H9 (cell line): ENCODE results near the gene WDR74. TPM values are rescaled to one million over a fixed set of nuclear protein-coding genes. Genes with fewer than 3 reads are reported as not detected.
A peak's percentile ranks its signal among the peaks of the same experiment; 100 is the strongest.

ENCODE experiments used
- DNase-seq: peaks from one replicate; pipeline ENCODE4 v3.0.0-alpha.2; 2017
- H2AFZ ChIP-seq: one replicate; pipeline ENCODE4 v1.6.1; 2013; ENCODE audit warnings: mild to moderate bottlenecking, low read length, control low read depth, moderate library complexity
- H2AK5ac ChIP-seq: 2 replicates; pipeline ENCODE4 v1.6.1; 2013; ENCODE audit warnings: low read length, control low read depth, mixed read lengths; ENCODE audit not compliant: insufficient read length
- H2BK120ac ChIP-seq: one replicate; pipeline ENCODE4 v1.6.1; 2013; ENCODE audit warnings: low read depth, mild to moderate bottlenecking, low read length, control low read depth, inconsistent platforms; ENCODE audit not compliant: poor library complexity, severe bottlenecking
- H2BK12ac ChIP-seq: 2 replicates; pipeline ENCODE4 v1.6.1; 2013; ENCODE audit warnings: low read length, control low read depth, mixed read lengths, low read depth; ENCODE audit not compliant: insufficient read length
- H2BK15ac ChIP-seq: 2 replicates; pipeline ENCODE4 v1.6.1; 2013; ENCODE audit warnings: low read depth, low read length, control low read depth
- H2BK20ac ChIP-seq: one replicate; pipeline ENCODE4 v1.6.1; 2013; ENCODE audit warnings: low read depth, mild to moderate bottlenecking, low read length, control low read depth, inconsistent platforms; ENCODE audit not compliant: poor library complexity, severe bottlenecking
- H2BK5ac ChIP-seq: 2 replicates; pipeline ENCODE4 v1.6.1; 2013; ENCODE audit warnings: low read length, control low read depth, mixed read lengths; ENCODE audit not compliant: insufficient read length
- H3K14ac ChIP-seq: 2 replicates; pipeline ENCODE4 v1.6.1; 2013; ENCODE audit warnings: low read length, control low read depth; ENCODE audit not compliant: insufficient read depth
- H3K18ac ChIP-seq: 2 replicates; pipeline ENCODE4 v1.6.1; 2013; ENCODE audit warnings: low read depth, mild to moderate bottlenecking, mixed read lengths, low read length, control low read depth; ENCODE audit not compliant: insufficient read length
- H3K23ac ChIP-seq: 2 replicates; pipeline ENCODE4 v1.6.1; 2013; ENCODE audit warnings: low read length, control low read depth, mixed read lengths, low read depth; ENCODE audit not compliant: insufficient read length
- H3K23me2 ChIP-seq: 2 replicates; pipeline ENCODE4 v1.6.1; 2013; ENCODE audit warnings: low read depth, mild to moderate bottlenecking, mixed read lengths, low read length, control low read depth; ENCODE audit not compliant: insufficient read length, poor library complexity, severe bottlenecking
- H3K27ac ChIP-seq: 2 replicates; pipeline ENCODE4 v1.5.1; 2013; ENCODE audit warnings: low read length, control low read depth, mixed read lengths, low read depth; ENCODE audit not compliant: insufficient read length
- H3K27me3 ChIP-seq: 2 replicates; pipeline ENCODE4 v1.6.1; 2013; ENCODE audit warnings: low read length, control low read depth, inconsistent platforms; ENCODE audit not compliant: insufficient read depth
- H3K4ac ChIP-seq: 2 replicates; pipeline ENCODE4 v1.6.1; 2013; ENCODE audit warnings: low read depth, mild to moderate bottlenecking, control low read depth, inconsistent platforms, low read length, moderate library complexity
- H3K4me1 ChIP-seq: 2 replicates; pipeline ENCODE4 v1.6.1; 2013; ENCODE audit warnings: low read length, control low read depth, inconsistent platforms; ENCODE audit not compliant: insufficient read depth
- H3K4me2 ChIP-seq: 2 replicates; pipeline ENCODE4 v1.6.1; 2013; ENCODE audit warnings: low read length, control low read depth, mixed read lengths; ENCODE audit not compliant: insufficient read length, insufficient read depth
- H3K56ac ChIP-seq: 2 replicates; pipeline ENCODE4 v1.6.1; 2013; ENCODE audit warnings: low read depth, mild to moderate bottlenecking, mixed read lengths, low read length, control low read depth; ENCODE audit not compliant: insufficient read length
- H3K79me1 ChIP-seq: 2 replicates; pipeline ENCODE4 v1.6.1; 2013; ENCODE audit warnings: low read depth, mild to moderate bottlenecking, moderate library complexity, low read length, control low read depth, inconsistent platforms; ENCODE audit not compliant: insufficient read depth, poor library complexity, severe bottlenecking
- H3K79me2 ChIP-seq: 2 replicates; pipeline ENCODE4 v1.6.1; 2013; ENCODE audit warnings: low read length, control low read depth, inconsistent platforms; ENCODE audit not compliant: insufficient read depth
- H3K9ac ChIP-seq: 2 replicates; pipeline ENCODE4 v1.6.1; 2013; ENCODE audit warnings: low read length, control low read depth, mixed read lengths; ENCODE audit not compliant: insufficient read length; ENCODE audit errors: extremely low read depth
- H3K9me3 ChIP-seq: one replicate; pipeline ENCODE4 v1.6.1; 2013; ENCODE audit warnings: low read depth, low read length, inconsistent platforms; ENCODE audit not compliant: control insufficient read depth
- H3T11ph ChIP-seq: one replicate; pipeline ENCODE4 v1.6.1; 2013; ENCODE audit warnings: mild to moderate bottlenecking, low read length, control low read depth, inconsistent platforms
- H4K20me1 ChIP-seq: one replicate; pipeline ENCODE4 v1.6.1; 2013; ENCODE audit not compliant: control insufficient read depth, insufficient read length, insufficient read depth
- H4K5ac ChIP-seq: 2 replicates; pipeline ENCODE4 v1.6.1; 2013; ENCODE audit warnings: low read depth, mild to moderate bottlenecking, mixed read lengths, low read length, control low read depth; ENCODE audit not compliant: insufficient read length
- H4K8ac ChIP-seq: replicated peaks from 2 replicates; pipeline ENCODE4 v1.6.1; 2013; ENCODE audit warnings: low read length, control low read depth, mixed read lengths, low read depth; ENCODE audit not compliant: insufficient read length
- H4K91ac ChIP-seq: 2 replicates; pipeline ENCODE4 v1.6.1; 2013; ENCODE audit warnings: low read depth, mild to moderate bottlenecking, moderate library complexity, mixed read lengths, low read length, control low read depth; ENCODE audit not compliant: insufficient read length
- H3K27ac Mint-ChIP-seq, 3 experiments: 2 replicates in 2 of 3; 3 replicates in 1 of 3; pipeline ENCODE4 v1.8.0; 2020 to 2021; ENCODE audit warnings: mixed read lengths in 3 of 3, mild to moderate bottlenecking in 1 of 3, moderate library complexity in 1 of 3
- H3K27me3 Mint-ChIP-seq: 2 replicates; pipeline ENCODE4 v1.8.0; 2021; ENCODE audit warnings: low read depth, mild to moderate bottlenecking, moderate library complexity, mixed read lengths
- H3K36me3 Mint-ChIP-seq, 3 experiments: 2 replicates in 2 of 3; 3 replicates in 1 of 3; pipeline ENCODE4 v1.8.0; 2020 to 2021; ENCODE audit warnings: low read depth in 3 of 3, mixed read lengths in 3 of 3; ENCODE audit not compliant: insufficient read depth in 1 of 3
- H3K4me1 Mint-ChIP-seq, 2 experiments: 2 replicates each; pipeline ENCODE4 v1.8.0; 2020; ENCODE audit warnings: mixed read lengths in 2 of 2
- H3K4me3 Mint-ChIP-seq, 2 experiments: 2 replicates in 1 of 2; 3 replicates in 1 of 2; pipeline ENCODE4 v1.8.0; 2020 to 2021; ENCODE audit warnings: mild to moderate bottlenecking in 2 of 2, mixed read lengths in 2 of 2, moderate library complexity in 1 of 2
- H3K9me3 Mint-ChIP-seq, 2 experiments: 2 replicates in 1 of 2; 3 replicates in 1 of 2; pipeline ENCODE4 v1.8.0; 2020; ENCODE audit warnings: mild to moderate bottlenecking in 2 of 2, mixed read lengths in 2 of 2, moderate library complexity in 1 of 2
- CTCF ChIP-seq: fragments of 200-600 bp; sonication (generic); conservative IDR thresholded peaks from 3 replicates; pipeline ENCODE4 v1.8.0; 2021; ENCODE audit warnings: antibody characterized with exemption, mild to moderate bottlenecking
- WGBS: extraction: QIAGEN DNeasy Blood & Tissue Kit; methylation state at CpG from one replicate; pipeline ENCODE4 v1.1.7; 2013; ENCODE audit warnings: missing lambda C conversion rate, low lambda C conversion rate, mixed read lengths; ENCODE audit not compliant: insufficient read length; ENCODE audit errors: extremely low coverage; 5-methylcytosine and 5-hydroxymethylcytosine counted together
- total RNA-seq: library from RNA; stranded (reverse); gene quantifications from 2 replicates; pipeline ENCODE4 v1.2.1, GENCODE V29; 2021

Gene WDR74
- total RNA-seq, 1 experiment from 2014 or later: 121 TPM

GRCh38 chr11:62856333-62856895, 17.0 kb upstream of the WDR74 start:
- Mint-ChIP-seq H3K4me3 (peak overlapping the region; percentile 99), H3K27me3 (peaks cover 4% of the 10 kb centered on the region; the same call in 1 of the 2 replicates), H3K9me3 (peaks cover 6 to 10% of the 10 kb centered on the region in 2 experiments; a peak in 4 of 5 replicates), H3K4me1 (peaks cover 54 to 66% of the 10 kb centered on the region in 2 experiments), H3K27ac (peak overlapping the region; percentile 98 to 100 (median 99)), H3K36me3 (peaks cover 56 to 79% (median 59%) of the 10 kb centered on the region in 3 experiments)
- peak overlapping the region; percentile 98 for H3K4me2 ChIP-seq
- no peak overlapping the region for H2BK12ac ChIP-seq
- H3K79me1 ChIP-seq: no peaks in the 10 kb centered on the region
- no CpG with 5 or more reads among the region's 20 CpGs for WGBS
- no peak overlapping the region for H2BK15ac ChIP-seq
- no peaks in the 10 kb centered on the region for H4K20me1 ChIP-seq
- H3K4me1 ChIP-seq: no peaks in the 10 kb centered on the region; the same call in none of the 2 replicates
- H3K23ac ChIP-seq: no peak overlapping the region
- no peak overlapping the region for H4K8ac ChIP-seq
- peak overlapping the region; percentile 29 for H2BK120ac ChIP-seq
- no peak for TF ChIP-seq CTCF
- H2AK5ac ChIP-seq: no peak overlapping the region
- peak overlapping the region; percentile 87 for H2BK5ac ChIP-seq
- H3K9ac ChIP-seq: peak overlapping the region; percentile 100
- H2BK20ac ChIP-seq: no peak overlapping the region
- DNase-seq: no peak
- peak overlapping the region; percentile 99 for H3K14ac ChIP-seq
- H4K91ac ChIP-seq: peak overlapping the region; percentile 32
- H3K9me3 ChIP-seq: no peaks in the 10 kb centered on the region
- peak overlapping the region; percentile 72 for H3K27ac ChIP-seq
- H3K18ac ChIP-seq: peak overlapping the region; percentile 99
- H3K56ac ChIP-seq: peak overlapping the region; percentile 90
- H3K23me2 ChIP-seq: peaks cover 20% of the 10 kb centered on the region
- peaks cover 57% of the 10 kb centered on the region for H3K79me2 ChIP-seq
- H4K5ac ChIP-seq: peak overlapping the region; percentile 93
- H2AFZ ChIP-seq: no peak overlapping the region
- H3T11ph ChIP-seq: no peak overlapping the region
- H3K4ac ChIP-seq: peak overlapping the region; percentile 28; the same call in 1 of the 2 replicates
- no peaks in the 10 kb centered on the region for H3K27me3 ChIP-seq
